K562 (cell line): ENCODE results near the gene FRMPD1. TPM values are rescaled to one million over a fixed set of nuclear protein-coding genes. Genes with fewer than 3 reads are reported as not detected.

Experiments used
- ATAC-seq: fragments of 200-7000 bp; cut with Tn5 transposase; 3 replicates; pipeline ENCODE4 v1.9.1; 2020; ENCODE audit warnings: moderate library complexity
- BruUV-seq: library from RNA; stranded (reverse); fragments of 400-500 nt; replicated peaks from 2 replicates; lab custom pipeline; 2021; lab: Mats Ljungman, UMichigan
- CTCF ChIA-PET: fragments of 300-600 bp; formaldehyde crosslinking; extraction: SDS; loops from one replicate; lab custom pipeline; 2021; ENCODE audit warnings: low intra/inter-chr PET ratio; lab: Yijun Ruan, JAX
- POLR2A ChIA-PET: fragments of 300-600, 350-650 bp; sonication (Branson Sonifier 250); formaldehyde crosslinking; extraction: SDS; loops from one replicate; lab custom pipeline; 2021; ENCODE audit warnings: antibody characterized with exemption, inconsistent platforms; lab: Yijun Ruan, JAX
- DNase-seq, 4 experiments: peaks; one replicate each; pipeline versions ENCODE4 v3.0.0 to v3.0.0-alpha.2; 2011 to 2018; ENCODE audit warnings: low spot score in 3 of 4, mixed read lengths in 3 of 4; ENCODE audit errors: extremely low read depth in 1 of 4
- FAIRE-seq: peaks from 2 replicates; lab custom pipeline; 2011; peaks lifted over from hg19 to GRCh38; lab: Jason Lieb, UNC
- H2AFZ ChIP-seq: 2 replicates; pipeline ENCODE4 v1.6.0; 2011; ENCODE audit warnings: low read depth, low read length, control low read depth, inconsistent platforms
- H3K27ac ChIP-seq: fragments of 200-600 bp; 3 replicates; pipeline ENCODE4 v1.8.0; 2011; ENCODE audit warnings: low read depth, mild to moderate bottlenecking, control low read depth, inconsistent platforms, low read length, moderate library complexity, mixed read lengths; ENCODE audit errors: extremely low read depth
- H3K27me3 ChIP-seq, 2 experiments: fragments of 300-600 bp in 1 of 2; 2 replicates in 1 of 2; 3 replicates in 1 of 2; pipeline versions ENCODE4 v1.6.0 to v1.8.0; 2011; ENCODE audit warnings: inconsistent platforms in 2 of 2, low read length in 2 of 2, mild to moderate bottlenecking in 1 of 2, mixed read lengths in 1 of 2, moderate library complexity in 1 of 2; ENCODE audit not compliant: control insufficient read depth in 2 of 2, insufficient read depth in 2 of 2
- H3K36me3 ChIP-seq: fragments of 300-600 bp; 3 replicates; pipeline ENCODE4 v1.8.0; 2011; ENCODE audit warnings: mild to moderate bottlenecking, low read length, inconsistent platforms; ENCODE audit not compliant: control insufficient read depth, insufficient read depth
- H3K4me1 ChIP-seq, 2 experiments: fragments of 200-600 bp in 1 of 2; replicated peaks in 1 of 2; 2 replicates in 1 of 2; 3 replicates in 1 of 2; pipeline versions ENCODE4 v1.5.1 to v1.8.0; 2011; ENCODE audit warnings: inconsistent platforms in 2 of 2, low read length in 2 of 2, mild to moderate bottlenecking in 1 of 2, mixed read lengths in 1 of 2, moderate library complexity in 1 of 2; ENCODE audit not compliant: control insufficient read depth in 2 of 2, insufficient read depth in 2 of 2
- H3K4me2 ChIP-seq: 2 replicates; pipeline ENCODE4 v1.6.1; 2011; ENCODE audit warnings: low read length, control low read depth, inconsistent platforms, mixed read lengths; ENCODE audit not compliant: insufficient read depth
- H3K4me3 ChIP-seq: fragments of 200-600 bp; sonication (generic), shearing (Covaris generic); 2 replicates; pipeline ENCODE4 v1.5.1; 2016; ENCODE audit warnings: control low read depth, inconsistent platforms
- H3K79me2 ChIP-seq: fragments of 200-600 bp; 3 replicates; pipeline ENCODE4 v1.8.0; 2011; ENCODE audit warnings: low read length, inconsistent platforms; ENCODE audit not compliant: control insufficient read depth, insufficient read depth
- H3K9ac ChIP-seq, 2 experiments: 2 replicates each; pipeline versions ENCODE4 v1.6.0 to v1.6.1; 2011; ENCODE audit warnings: low read depth in 2 of 2, low read length in 2 of 2, control low read depth in 1 of 2, inconsistent platforms in 1 of 2, mild to moderate bottlenecking in 1 of 2, mixed read lengths in 1 of 2; ENCODE audit not compliant: insufficient read depth in 1 of 2
- H3K9me1 ChIP-seq: one replicate; pipeline ENCODE4 v1.6.0; 2011; ENCODE audit warnings: inconsistent platforms, mild to moderate bottlenecking, low read length, moderate library complexity; ENCODE audit not compliant: control insufficient read depth, insufficient read depth
- H3K9me3 ChIP-seq: replicated peaks from 2 replicates; pipeline ENCODE4 v1.5.1; 2011; ENCODE audit warnings: low read depth, low read length, inconsistent platforms; ENCODE audit not compliant: control insufficient read depth, insufficient read depth
- H4K20me1 ChIP-seq: replicated peaks from 2 replicates; pipeline ENCODE4 v1.6.1; 2011; ENCODE audit warnings: low read length, inconsistent platforms, mixed read lengths; ENCODE audit not compliant: control insufficient read depth, insufficient read depth
- IRF2 ChIP-seq: sonication (generic); formaldehyde crosslinking; IDR thresholded peaks from 2 replicates; pipeline ENCODE4 v1.8.1; 2022; ENCODE audit warnings: mild to moderate bottlenecking, missing genetic modification reagents
- MBD2 ChIP-seq: sonication (generic); IDR thresholded peaks from 2 replicates; pipeline ENCODE4 v1.6.1; 2016; ENCODE audit warnings: low read depth, borderline replicate concordance
- MED1 ChIP-seq: sonication (generic); formaldehyde crosslinking; IDR thresholded peaks from 2 replicates; pipeline ENCODE4 v1.8.1; 2023; ENCODE audit warnings: missing genetic modification reagents, borderline replicate concordance
- NFIX ChIP-seq: fragments of 250-450 bp; sonication (Bioruptor Pico); IDR thresholded peaks from 2 replicates; pipeline ENCODE4 v1.4.0; 2020; ENCODE audit warnings: low read depth, mild to moderate bottlenecking, moderate library complexity
- PHF21A ChIP-seq: fragments of 450-650 bp; IDR thresholded peaks from 2 replicates; pipeline ENCODE4 v1.6.1; 2017; ENCODE audit warnings: low read depth, borderline replicate concordance
- PTBP1 ChIP-seq: fragments of 200-400 bp; formaldehyde crosslinking; IDR thresholded peaks from 2 replicates; pipeline ENCODE4 v1.6.1; 2017; ENCODE audit warnings: low read depth, low read length
- PTTG1 ChIP-seq: fragments of 450-650 bp; IDR thresholded peaks from 2 replicates; pipeline ENCODE4 v1.6.1; 2016; ENCODE audit warnings: low read depth, mild to moderate bottlenecking, missing genetic modification characterization, missing compliant biosample characterization
- RFX7 ChIP-seq: fragments of 250-450 bp; sonication (Bioruptor Pico); IDR thresholded peaks from 2 replicates; pipeline ENCODE4 v1.5.1; 2021; ENCODE audit warnings: mild to moderate bottlenecking
- ZNF263 ChIP-seq: sonication (generic); formaldehyde crosslinking; IDR thresholded peaks from 2 replicates; pipeline ENCODE4 v1.8.0; 2022; ENCODE audit warnings: mild to moderate bottlenecking, missing genetic modification reagents, borderline replicate concordance
- ZNF407 ChIP-seq: fragments of 450-650 bp; IDR thresholded peaks from 2 replicates; pipeline ENCODE4 v1.6.1; 2016; ENCODE audit warnings: low read depth
- ZNF561 ChIP-seq: fragments of 450-650 bp; formaldehyde crosslinking; conservative IDR thresholded peaks from 2 replicates; pipeline ENCODE4 v1.4.0; 2020; ENCODE audit warnings: mild to moderate bottlenecking, moderate library complexity
- ZNF57 ChIP-seq: fragments of 450-650 bp; formaldehyde crosslinking; IDR thresholded peaks from 2 replicates; pipeline ENCODE4 v1.4.0; 2020; ENCODE audit warnings: mild to moderate bottlenecking, moderate library complexity
- ZNF740 ChIP-seq, 3 experiments: fragments of 200-800 bp in 1 of 3; sonication (Bioruptor generic) in 1 of 3; sonication (generic) in 1 of 3; formaldehyde crosslinking in 1 of 3; IDR thresholded peaks; 2 replicates each; pipeline versions ENCODE4 v1.6.1 to v1.8.0; 2016 to 2022; ENCODE audit warnings: mild to moderate bottlenecking in 2 of 3, missing compliant biosample characterization in 2 of 3, missing genetic modification characterization in 2 of 3, missing genetic modification reagents in 1 of 3
- WGBS: fragments of 100-300 bp; shearing (Covaris generic); methylation state at CpG from one replicate; pipeline ENCODE4 v1.1.6; 2016; ENCODE audit warnings: low coverage, mixed read lengths; ENCODE audit not compliant: insufficient coverage; ENCODE audit errors: missing lambda C conversion rate; 5-methylcytosine and 5-hydroxymethylcytosine counted together
- in situ Hi-C: fragments of 300-500 bp; cut with MboI; formaldehyde crosslinking; loops from 4 replicates; pipeline ENCODE4 v1.15.0; 2018; ENCODE audit warnings: inconsistent platforms, mixed read lengths
- intact Hi-C: fragments of 100-400 bp; cut with micrococcal nuclease; formaldehyde crosslinking; loops from 2 replicates; pipeline ENCODE4 v1.14.2; 2022
- polyA plus RNA-seq, 8 experiments: library from polyadenylated mRNA; depleted of rRNA in 4 of 8; stranded (reverse) in 5 of 8; unstranded in 3 of 8; fragments of >200 nt; fragmentation: Nextera tagmentation in 2 of 8; fragmentation: Illumina TruSeq in 1 of 8; extraction: Ambion mirVana in 2 of 8; extraction: Trizol in 1 of 8; gene quantifications; 2 replicates each; pipeline versions ENCODE4 v1.2.1 to v1.2.3, GENCODE V29; 2011 to 2014; ENCODE audit warnings: inconsistent platforms in 1 of 8, missing spikeins in 1 of 8
- total RNA-seq, 7 experiments: library from RNA; depleted of rRNA in 6 of 7; stranded (reverse); fragments of >200 nt in 6 of 7; fragmentation: Illumina TruSeq in 2 of 7; extraction: Trizol in 2 of 7; gene quantifications; 2 replicates each; pipeline versions ENCODE4 v1.2.1 to v1.2.3, GENCODE V29; 2011 to 2021; ENCODE audit warnings: low replicate concordance in 1 of 7

Gene FRMPD1
- total and polyA plus RNA-seq, 9 of the 15 experiments (the other 6 are each of a cell fraction or from before 2014, with no cell fraction given) = not detected

GRCh38 chr9:37624073-37624472 lies 26.7 kb upstream of the FRMPD1 start:
- DNase-seq (no peak), FAIRE-seq (no peak), ATAC-seq (no peak)
- no peak overlapping the region for H2AFZ ChIP-seq
- H4K20me1 ChIP-seq = peaks cover 8% of the 10 kb centered on the region; the same call in 1 of the 2 replicates
- H3K4me2 ChIP-seq = no peak overlapping the region
- H3K9ac ChIP-seq = no peak overlapping the region
- H3K4me1 ChIP-seq = no peaks in the 10 kb centered on the region; a peak in 1 of 5 replicates
- peaks cover 26 to 45% of the 10 kb centered on the region in 2 experiments for H3K27me3 ChIP-seq
- intact Hi-C loops (no loop called here), in situ Hi-C loops (no loop called here)
- 0% methylated on average over 1 of the region's 1 CpG for WGBS
- H3K9me1 ChIP-seq = no peaks in the 10 kb centered on the region
- no TSS peak for BruUV-seq
- no peak overlapping the region for H3K27ac ChIP-seq
- no peak overlapping the region for H3K4me3 ChIP-seq
- ChIA-PET POLR2A (interaction anchor here (0.6 to 1.3 kb wide), 3 partner anchors 9 to 109 kb away, joined by 3 to 5 read pairs (median 5); no protein-coding TSS in a partner anchor), CTCF (no interaction called here)
- H3K79me2 ChIP-seq = no peaks in the 10 kb centered on the region
- H3K9me3 ChIP-seq = no peaks in the 10 kb centered on the region
- no peaks in the 10 kb centered on the region for H3K36me3 ChIP-seq
- no peak for TF ChIP-seq MBD2
- TF ChIP-seq PHF21A = no peak
- no peak for TF ChIP-seq ZNF561 (CRISPR knock-in tag)
- no peak for TF ChIP-seq NFIX (CRISPR knock-in tag)
- no peak for TF ChIP-seq IRF2
- no peak for TF ChIP-seq ZNF263 (CRISPR knock-in tag)
- TF ChIP-seq MED1 (CRISPR knock-in tag) = no peak
- TF ChIP-seq ZNF57 (CRISPR knock-in tag) = no peak
- TF ChIP-seq PTBP1 = no peak
- no peak for TF ChIP-seq PTTG1
- no peak for TF ChIP-seq RFX7 (CRISPR knock-in tag)
- no peak for TF ChIP-seq ZNF407
- TF ChIP-seq ZNF740 (CRISPR knock-in tag; IDR thresholded peaks at IDR 0.05) = no peak
- TF ChIP-seq ZNF740 (tag; IDR thresholded peaks at IDR 0.05) = no peak
